IMR-90 (cell line): ENCODE data around the gene SLC52A3. TPM values are rescaled to one million over a fixed set of nuclear protein-coding genes. Genes with fewer than 3 reads are reported as not detected.

Experiments
- ATAC-seq: fragments of 200-7000 bp; cut with Tn5 transposase; 2 replicates; pipeline ENCODE4 v1.9.1; 2020; ENCODE audit warnings: low read depth, mild to moderate bottlenecking, moderate library complexity
- BruUV-seq: library from RNA; stranded (reverse); fragments of 400-500 nt; replicated peaks from 2 replicates; lab custom pipeline; 2021; lab: Mats Ljungman, UMichigan
- CTCF ChIA-PET: fragments of 300-600 bp; formaldehyde crosslinking; extraction: SDS; loops from one replicate; lab custom pipeline; 2021; ENCODE audit warnings: antibody characterized with exemption; lab: Yijun Ruan, JAX
- POLR2A ChIA-PET: fragments of 300-600 bp; sonication (Branson Sonifier 250); formaldehyde crosslinking; loops from one replicate; lab custom pipeline; 2022; ENCODE audit warnings: antibody characterized with exemption; ENCODE audit not compliant: unreplicated experiment; lab: Charles Lee
- DNase-seq: peaks from one replicate; pipeline ENCODE4 v3.0.0; 2013
- H2AFZ ChIP-seq: replicated peaks from 2 replicates; pipeline ENCODE3; 2013; ENCODE audit warnings: low read length, mild to moderate bottlenecking; ENCODE audit not compliant: poor library complexity
- H2AK5ac ChIP-seq: 2 replicates; pipeline ENCODE4 v1.6.1; 2013; ENCODE audit warnings: low read depth, low read length, inconsistent platforms
- H2AK9ac ChIP-seq: replicated peaks from 2 replicates; pipeline ENCODE3; 2013; ENCODE audit warnings: mild to moderate bottlenecking, low read depth, low read length, moderate library complexity; ENCODE audit not compliant: poor library complexity
- H2BK120ac ChIP-seq: 2 replicates; pipeline ENCODE4 v1.6.1; 2013; ENCODE audit warnings: low read depth, low read length, inconsistent platforms
- H2BK15ac ChIP-seq: 3 replicates; pipeline ENCODE4 v1.6.1; 2013; ENCODE audit warnings: low read depth, low read length, inconsistent platforms
- H2BK20ac ChIP-seq: 2 replicates; pipeline ENCODE4 v1.6.1; 2013; ENCODE audit warnings: low read depth, mild to moderate bottlenecking, inconsistent platforms, low read length, moderate library complexity
- H2BK5ac ChIP-seq: 2 replicates; pipeline ENCODE4 v1.6.1; 2013; ENCODE audit warnings: mild to moderate bottlenecking, low read depth, low read length, inconsistent platforms; ENCODE audit not compliant: poor library complexity, severe bottlenecking
- H3K14ac ChIP-seq: replicated peaks from 2 replicates; pipeline ENCODE4 v1.6.1; 2013; ENCODE audit warnings: low read depth, low read length, inconsistent platforms
- H3K18ac ChIP-seq: 2 replicates; pipeline ENCODE4 v1.6.1; 2013; ENCODE audit warnings: low read depth, low read length, control low read depth
- H3K23ac ChIP-seq: 2 replicates; pipeline ENCODE4 v1.6.1; 2013; ENCODE audit warnings: low read depth, low read length, inconsistent platforms
- H3K27ac ChIP-seq: 2 replicates; pipeline ENCODE4 v1.5.1; 2013; ENCODE audit warnings: mild to moderate bottlenecking, control low read depth, low read length; ENCODE audit not compliant: insufficient read depth
- H3K27me3 ChIP-seq: 2 replicates; pipeline ENCODE4 v1.6.1; 2013; ENCODE audit warnings: low read length; ENCODE audit not compliant: control insufficient read depth, insufficient read depth
- H3K36me3 ChIP-seq: 2 replicates; pipeline ENCODE4 v1.6.1; 2013; ENCODE audit warnings: low read length, mixed read lengths; ENCODE audit not compliant: control insufficient read depth, insufficient read depth
- H3K4ac ChIP-seq: 2 replicates; pipeline ENCODE4 v1.6.1; 2013; ENCODE audit warnings: low read depth, low read length, inconsistent platforms
- H3K4me1 ChIP-seq: 2 replicates; pipeline ENCODE4 v1.6.1; 2013; ENCODE audit warnings: low read length, mixed read lengths; ENCODE audit not compliant: control insufficient read depth, insufficient read depth
- H3K4me2 ChIP-seq: 2 replicates; pipeline ENCODE4 v1.6.1; 2013; ENCODE audit warnings: low read depth, mild to moderate bottlenecking, control low read depth, low read length, moderate library complexity
- H3K4me3 ChIP-seq: 2 replicates; pipeline ENCODE4 v1.5.1; 2013; ENCODE audit warnings: low read depth, mild to moderate bottlenecking, control low read depth, low read length, moderate library complexity; ENCODE audit not compliant: insufficient read depth
- H3K56ac ChIP-seq: 2 replicates; pipeline ENCODE4 v1.6.1; 2013; ENCODE audit warnings: low read length, inconsistent platforms; ENCODE audit not compliant: insufficient read depth; ENCODE audit errors: extremely low read depth
- H3K79me1 ChIP-seq, 2 experiments: 2 replicates each; pipeline ENCODE4 v1.6.1; 2013; ENCODE audit warnings: low read length in 2 of 2, inconsistent platforms in 1 of 2, low read depth in 1 of 2
- H3K9ac ChIP-seq: 2 replicates; pipeline ENCODE4 v1.6.1; 2013; ENCODE audit warnings: low read depth, low read length, control low read depth
- H3K9me1 ChIP-seq: 2 replicates; pipeline ENCODE4 v1.6.1; 2013; ENCODE audit warnings: low read length, inconsistent platforms; ENCODE audit not compliant: insufficient read depth
- H3K9me3 ChIP-seq: 2 replicates; pipeline ENCODE4 v1.6.1; 2013; ENCODE audit warnings: low read length; ENCODE audit not compliant: control insufficient read depth, insufficient read depth
- H4K20me1 ChIP-seq: 2 replicates; pipeline ENCODE4 v1.6.1; 2013; ENCODE audit warnings: low read length, inconsistent platforms; ENCODE audit not compliant: insufficient read depth
- H4K5ac ChIP-seq: 2 replicates; pipeline ENCODE4 v1.6.1; 2013; ENCODE audit warnings: mild to moderate bottlenecking, low read depth, low read length, control low read depth
- H4K8ac ChIP-seq, 2 experiments: 2 replicates each; pipeline ENCODE4 v1.6.1; 2013; ENCODE audit warnings: low read depth in 2 of 2, low read length in 2 of 2, control low read depth in 1 of 2, inconsistent platforms in 1 of 2
- H4K91ac ChIP-seq: 2 replicates; pipeline ENCODE4 v1.6.1; 2013; ENCODE audit warnings: low read depth, low read length, inconsistent platforms; ENCODE audit not compliant: insufficient read depth
- MAZ ChIP-seq: IDR thresholded peaks from 2 replicates; pipeline ENCODE4 v1.6.1; 2012; ENCODE audit warnings: low read depth, mild to moderate bottlenecking, low read length, improper control_type of control experiment, moderate library complexity, borderline replicate concordance
- MXI1 ChIP-seq: IDR thresholded peaks from 2 replicates; pipeline ENCODE4 v1.6.1; 2012; ENCODE audit warnings: low read depth, mild to moderate bottlenecking, low read length, moderate library complexity, borderline replicate concordance
- RAD21 ChIP-seq: IDR thresholded peaks from 2 replicates; pipeline ENCODE4 v1.6.1; 2012; ENCODE audit warnings: low read length, improper control_type of control experiment
- WGBS, 2 experiments: methylation state at CpG; one replicate each; pipeline versions ENCODE4 v1.1.5 to v1.1.7; 2013; ENCODE audit warnings: missing lambda C conversion rate in 2 of 2; ENCODE audit not compliant: insufficient read length in 1 of 2; ENCODE audit errors: extremely low coverage in 2 of 2; 5-methylcytosine and 5-hydroxymethylcytosine counted together
- dilution Hi-C: fragments of 300-500 bp; cut with HindIII; formaldehyde crosslinking; loops from one replicate; pipeline ENCODE4 v1.14.3; 2018; ENCODE audit warnings: low sequenced_read_pairs; ENCODE audit not compliant: unreplicated experiment
- in situ Hi-C: fragments of 300-500 bp; cut with MboI; formaldehyde crosslinking; loops from 3 replicates; pipeline ENCODE4 v1.14.3; 2019; ENCODE audit warnings: low sequenced_read_pairs, inconsistent platforms, mixed read lengths
- intact Hi-C: fragments of 100-400 bp; cut with micrococcal nuclease; formaldehyde crosslinking; loops from 2 replicates; pipeline ENCODE4 v1.10.0; 2022
- polyA plus RNA-seq, 3 experiments: library from polyadenylated mRNA; depleted of rRNA; stranded (reverse); fragments of >200 nt; gene quantifications; 2 replicates each; pipeline ENCODE4 v1.2.3, GENCODE V29; 2012; ENCODE audit warnings: low replicate concordance in 1 of 3
- total RNA-seq: library from RNA; depleted of rRNA; stranded (reverse); fragments of >200 nt; gene quantifications from 2 replicates; pipeline ENCODE4 v1.2.3, GENCODE V29; 2012

SLC52A3 gene
- total and polyA plus RNA-seq, 2 of the 4 experiments (the other 2 are of a cell fraction) = not detected

- POLR2A ChIA-PET = no interaction called here
These were observed 34.4 kb downstream of the SLC52A3 start for GRCh38 chr20:733861-734260.

More at GRCh38 chr20:733861-734260, 34.4 kb downstream of the SLC52A3 start:
- Histone ChIP-seq H3K36me3 (no peaks in the 10 kb centered on the region), H3K4ac (no peak overlapping the region), H3K9me3 (no peaks in the 10 kb centered on the region), H3K18ac (no peak overlapping the region), H2BK15ac (no peak overlapping the region), H4K5ac (no peak overlapping the region), H2AFZ (no peak overlapping the region), H3K4me1 (no peaks in the 10 kb centered on the region), H3K23ac (no peak overlapping the region), H2BK20ac (no peak overlapping the region), H4K91ac (no peak overlapping the region), H3K4me3 (no peak overlapping the region), H3K9ac (no peak overlapping the region), H2BK5ac (no peak overlapping the region), H4K20me1 (no peaks in the 10 kb centered on the region), H4K8ac (no peak overlapping the region), H3K27ac (no peak overlapping the region), H3K56ac (no peak overlapping the region), H2AK9ac (no peak overlapping the region), H3K27me3 (peaks cover 17% of the 10 kb centered on the region), H3K79me1 (no peaks in the 10 kb centered on the region), H2AK5ac (no peak overlapping the region), H3K14ac (no peak overlapping the region), H3K9me1 (no peaks in the 10 kb centered on the region), H2BK120ac (no peak overlapping the region), H3K4me2 (no peak overlapping the region)
- CTCF ChIA-PET = no interaction called here
- BruUV-seq = no TSS peak
- in situ Hi-C loops = loop anchor here (10.0 kb wide), 1 partner anchor 379 kb away; no protein-coding TSS in a partner anchor
- intact Hi-C loops = no loop called here
- ATAC-seq (no peak), DNase-seq (no peak)
- no CpG with 5 or more reads among the region's 7 CpGs for WGBS, 2 experiments
- TF ChIP-seq MXI1 = no peak
- TF ChIP-seq RAD21 = no peak
- TF ChIP-seq MAZ = no peak
- dilution Hi-C loops = no loop called here
